Ramos (cell line): ENCODE data around the gene HBEGF.

Experiments
- in situ Hi-C: fragments of 300-500 bp; cut with MboI; formaldehyde crosslinking; loops from one replicate; pipeline ENCODE4 v1.14.3; 2022; ENCODE audit warnings: low sequenced_read_pairs; ENCODE audit not compliant: unreplicated experiment

HBEGF gene

DNA sequence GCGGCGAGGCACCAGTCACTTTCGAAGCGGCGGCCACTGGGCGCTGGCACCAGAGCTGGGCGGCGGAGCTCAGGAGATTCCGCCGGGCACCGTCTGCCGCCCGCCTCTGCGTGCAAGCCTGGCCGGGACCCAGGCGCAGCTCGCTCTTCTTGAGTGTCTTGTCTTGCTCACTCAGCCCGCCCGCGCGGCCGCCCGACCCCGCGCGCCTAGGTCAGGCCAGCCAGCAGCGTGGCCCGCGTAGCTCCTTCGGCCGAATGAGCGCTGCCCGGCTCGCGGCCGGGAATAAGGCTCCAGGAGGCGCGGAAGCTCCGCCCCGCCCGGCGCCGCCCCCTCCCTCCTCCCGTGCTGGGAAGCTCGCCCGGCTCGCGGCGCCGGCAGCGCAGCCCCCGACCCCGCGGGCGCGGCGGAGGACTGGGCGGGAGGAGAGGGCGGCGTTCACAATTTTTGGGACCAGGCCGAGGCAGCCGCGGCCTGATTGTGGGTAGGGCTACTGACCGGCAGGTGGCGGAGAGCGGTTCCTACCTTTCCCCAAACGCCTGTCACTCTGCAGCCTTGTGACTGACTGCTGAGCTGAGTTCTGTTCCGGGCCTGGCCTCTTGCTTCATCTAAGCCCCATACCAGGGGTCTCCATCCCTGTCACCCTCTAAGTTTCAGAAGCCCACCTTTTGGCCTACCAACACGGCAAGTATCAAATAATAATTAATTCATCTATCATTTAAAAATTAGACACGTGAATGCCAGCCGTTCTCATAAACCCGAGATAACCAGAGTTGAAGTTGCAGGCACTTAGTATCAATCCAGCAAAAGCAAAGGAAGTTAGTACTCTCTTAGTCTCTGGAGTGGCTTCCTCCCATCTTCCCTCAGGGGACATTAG lies at the start of gene HBEGF:
Gene HBEGF (minus strand): TSS at position 256 of the 874 bp plus-strand sequence. CDS start 275 bp downstream, outside the sequence.
- in situ Hi-C loops = no loop called here

DNA sequence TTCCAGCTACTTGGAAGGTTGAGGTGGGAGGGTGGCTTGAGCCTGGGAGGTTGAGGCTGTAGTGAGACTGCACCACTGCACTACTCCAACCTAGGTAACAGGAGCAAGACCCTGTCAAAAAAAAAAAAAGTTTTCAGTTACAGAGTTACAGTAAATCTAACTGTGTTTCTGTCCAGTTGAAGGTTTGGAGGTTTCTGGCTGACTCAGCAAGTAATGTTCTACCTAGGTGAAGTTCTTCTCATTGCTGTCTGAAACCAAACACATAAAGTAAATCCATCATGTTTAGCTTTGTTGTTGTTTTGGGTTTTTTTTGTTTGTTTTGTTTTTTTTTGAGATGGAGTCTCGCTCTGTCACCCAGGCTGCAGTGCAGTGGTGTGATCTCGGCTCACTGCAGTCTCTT lies 47.3 kb upstream of the HBEGF start:
- in situ Hi-C loops = no loop called here

DNA sequence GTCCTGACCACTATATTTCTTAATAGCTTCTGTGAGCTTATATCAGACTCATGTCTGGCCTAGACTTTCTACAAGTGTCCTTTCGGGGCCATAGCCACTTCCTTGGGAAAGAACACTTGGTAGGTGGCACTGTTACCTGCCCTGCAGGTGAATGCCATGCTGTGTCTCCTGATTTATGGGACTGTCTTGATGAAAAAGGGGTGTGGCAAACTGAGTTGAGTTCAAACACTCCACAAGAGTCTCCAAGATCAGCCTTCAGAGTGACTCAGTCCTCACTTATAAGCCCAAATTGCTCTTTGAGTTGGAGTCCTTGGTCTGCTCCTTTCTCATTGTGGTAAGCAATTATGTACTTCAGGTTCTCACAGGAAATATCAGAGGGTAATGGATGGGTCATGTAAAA lies 45.3 kb upstream of the HBEGF start:
- in situ Hi-C loops = no loop called here

DNA sequence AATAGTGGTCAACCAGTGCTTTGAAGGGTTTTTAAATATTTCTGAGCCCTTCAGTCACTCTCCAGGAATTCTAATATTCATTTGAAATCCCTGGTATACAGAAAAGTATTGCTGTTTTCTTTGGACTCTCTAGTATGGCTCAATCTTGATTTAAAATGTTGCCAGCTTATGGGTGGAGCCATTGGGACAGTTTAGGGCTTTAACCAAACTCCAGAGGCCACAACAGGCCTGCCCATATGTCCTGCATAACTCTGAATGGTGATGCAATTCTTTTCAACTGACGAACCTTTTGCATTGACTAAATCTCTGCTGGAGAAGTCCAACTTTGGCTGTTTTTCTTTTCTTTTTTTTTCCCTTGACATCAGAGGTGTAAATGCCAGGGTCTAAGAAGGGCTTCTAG lies 44.9 kb upstream of the HBEGF start:
- in situ Hi-C loops = no loop called here

DNA sequence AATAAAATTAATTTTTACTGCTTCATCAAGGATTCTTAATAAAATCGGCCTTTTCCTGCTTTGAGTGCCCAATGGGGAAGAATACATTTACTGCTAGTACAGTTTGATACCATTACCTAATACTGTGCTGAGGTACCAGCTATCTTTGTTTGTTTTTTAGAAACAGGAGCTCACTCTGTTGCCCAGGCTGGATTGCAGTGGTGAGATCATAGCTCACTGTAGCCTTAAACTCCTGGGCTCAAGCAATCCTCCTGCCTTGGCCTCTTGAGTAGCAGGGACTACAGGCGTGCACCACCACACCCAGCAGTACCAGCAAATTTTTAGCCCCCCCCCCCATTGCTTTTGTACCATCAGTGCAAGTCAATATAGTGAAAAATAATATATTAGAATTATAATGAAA lies 41.6 kb upstream of the HBEGF start:
- in situ Hi-C loops = no loop called here

DNA sequence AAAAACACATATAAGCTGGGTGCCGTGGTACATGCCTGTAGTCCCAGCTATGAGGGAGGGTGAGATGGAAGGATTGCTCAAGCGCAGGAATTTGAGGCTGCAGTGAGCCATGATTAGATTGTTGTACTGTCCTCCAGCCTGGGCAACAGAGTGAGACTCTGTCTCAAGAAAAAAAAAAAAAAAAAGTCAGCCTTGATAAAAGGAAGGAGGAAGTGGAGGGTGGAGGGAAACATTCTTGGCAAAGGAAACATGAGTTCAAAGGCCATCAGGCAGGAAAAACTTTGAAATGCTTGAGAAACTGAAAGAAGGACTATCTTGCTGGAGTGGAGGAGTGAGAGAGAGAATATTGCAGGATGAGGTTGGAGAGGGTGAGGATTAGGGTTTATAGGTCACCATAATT lies 36.9 kb upstream of the HBEGF start:
- in situ Hi-C loops = no loop called here

GRCh38 chr5:140382866-140383265 lies 36.5 kb upstream of the HBEGF start:
- in situ Hi-C loops = no loop called here

DNA sequence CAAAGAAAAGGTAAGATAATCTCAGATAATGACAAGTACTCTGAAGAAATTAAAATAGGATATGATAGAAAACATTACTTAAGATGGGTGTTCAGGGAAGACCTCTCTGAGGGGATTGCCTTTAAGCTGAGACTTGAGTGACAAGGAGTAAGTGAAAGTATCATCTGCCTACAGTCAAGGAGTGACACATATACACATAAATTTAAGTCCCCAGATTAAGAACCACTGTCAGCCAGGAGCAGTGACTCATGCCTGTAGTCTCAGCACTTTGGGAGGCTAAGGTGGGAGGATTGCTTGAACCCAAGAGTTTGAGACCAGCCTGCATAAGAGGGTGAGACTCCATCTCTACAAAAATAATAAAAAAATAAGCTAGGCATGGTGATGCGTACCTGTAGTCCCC lies 35.6 kb upstream of the HBEGF start:
- in situ Hi-C loops = no loop called here

GRCh38 chr5:140381351-140381750 lies 34.9 kb upstream of the HBEGF start:
- in situ Hi-C loops = no loop called here

DNA sequence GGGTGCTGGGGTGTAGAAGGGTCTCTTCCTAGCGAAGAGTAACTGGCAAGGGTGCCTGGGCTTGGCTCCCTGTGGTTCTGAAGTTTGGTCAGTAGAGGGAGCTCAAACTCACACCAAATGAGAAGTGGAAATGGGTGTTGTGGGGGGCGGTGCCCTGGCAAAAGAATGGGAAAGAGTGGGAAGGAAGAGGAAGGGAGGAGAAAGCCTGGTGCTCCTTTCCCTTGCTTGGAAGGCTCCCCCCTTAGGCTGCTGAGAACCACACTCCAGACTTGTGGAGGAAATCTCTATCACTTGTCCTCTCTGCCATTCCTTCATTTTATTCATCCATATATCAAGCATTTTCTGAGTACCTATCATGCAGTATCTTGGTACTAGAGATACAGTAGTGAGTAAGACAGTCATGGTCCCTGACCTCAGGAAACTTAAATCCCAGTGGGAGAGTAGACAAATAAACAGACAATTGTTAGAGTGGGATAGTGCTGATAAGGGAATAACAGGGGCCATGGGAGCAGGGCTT lies 26.6 kb upstream of the HBEGF start:
- in situ Hi-C loops = loop anchor here (25.0 kb wide), 1 partner anchor 664 kb away; no protein-coding TSS in a partner anchor

- in situ Hi-C loops = loop anchor here (25.0 kb wide), 1 partner anchor 666 kb away; no protein-coding TSS in a partner anchor
These were observed 25.2 kb upstream of the HBEGF start for GRCh38 chr5:140371356-140372151.

DNA sequence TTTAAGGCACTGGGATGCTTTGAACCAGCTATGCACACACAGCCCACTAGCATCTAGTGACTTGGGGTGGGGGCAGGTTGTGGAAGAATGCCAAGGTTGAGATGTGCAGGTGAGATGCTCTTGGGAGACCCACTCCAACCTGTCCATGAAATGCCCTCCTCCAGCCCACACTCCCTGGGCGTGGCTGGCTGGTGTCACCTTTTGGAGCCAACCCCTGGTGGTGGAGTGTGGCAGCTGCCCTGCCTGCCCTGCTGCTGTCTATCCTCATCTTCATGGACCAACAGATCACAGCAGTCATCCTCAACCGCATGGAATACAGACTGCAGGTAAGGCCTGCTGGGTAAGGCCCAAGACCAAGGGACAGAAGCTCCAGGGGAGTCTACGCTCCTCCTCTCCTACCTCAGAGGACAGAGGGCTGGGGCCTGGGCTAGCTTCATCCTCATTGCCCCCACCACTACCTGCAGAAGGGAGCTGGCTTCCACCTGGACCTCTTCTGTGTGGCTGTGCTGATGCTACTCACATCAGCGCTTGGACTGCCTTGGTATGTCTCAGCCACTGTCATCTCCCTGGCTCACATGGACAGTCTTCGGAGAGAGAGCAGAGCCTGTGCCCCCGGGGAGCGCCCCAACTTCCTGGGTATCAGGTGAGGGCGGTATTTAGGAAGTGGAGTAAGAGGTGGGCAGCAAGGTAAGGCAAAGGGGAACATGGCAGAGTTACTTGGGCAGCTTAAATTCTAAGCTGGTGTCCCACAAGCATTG lies 21.0 kb upstream of the HBEGF start:
- in situ Hi-C loops = loop anchor here (5.0 to 25.0 kb wide), 3 partner anchors 267 to 670 kb away; partner anchors contain the start of genes CD14 and TMCO6

DNA sequence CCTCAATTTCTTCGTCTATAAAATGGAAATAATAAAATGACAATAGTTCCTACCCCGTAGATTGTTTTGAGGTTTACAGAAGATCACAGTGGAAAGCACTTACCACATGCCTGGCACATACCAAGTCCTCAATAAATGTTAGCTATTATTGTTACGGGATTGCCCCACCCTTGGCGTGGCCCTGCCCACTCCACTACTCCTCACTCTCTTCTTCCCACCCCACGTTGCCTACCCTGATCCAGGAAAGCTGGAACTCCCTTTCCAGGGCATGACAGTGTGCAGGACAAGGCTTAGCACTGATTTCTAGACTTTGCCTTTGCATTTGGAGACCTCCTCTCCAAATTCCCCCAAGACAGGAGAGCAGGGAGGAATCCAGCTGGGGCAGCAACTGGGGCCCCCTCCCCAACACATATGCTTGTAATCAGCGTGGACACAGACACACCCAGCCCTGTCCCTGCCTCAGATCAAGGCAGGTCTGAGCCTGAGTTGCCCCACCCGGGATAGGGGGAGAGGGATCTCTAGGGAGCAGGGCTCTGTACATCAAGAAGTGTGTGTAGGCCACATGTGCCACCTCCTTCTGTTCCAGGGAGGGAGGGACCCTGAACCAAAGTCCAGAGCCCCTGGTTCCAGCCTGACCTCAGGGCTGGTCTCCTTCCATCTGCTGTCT lies 20.3 kb upstream of the HBEGF start:
- in situ Hi-C loops = loop anchor here (5.0 to 25.0 kb wide), 3 partner anchors 268 to 671 kb away; partner anchors contain the start of genes CD14 and TMCO6

- in situ Hi-C loops = loop anchor here (5.0 to 25.0 kb wide), 3 partner anchors 269 to 671 kb away; partner anchors contain the start of genes CD14 and TMCO6
These were observed 19.5 kb upstream of the HBEGF start for GRCh38 chr5:140365941-140366340.

GRCh38 chr5:140365282-140365681 lies 18.9 kb upstream of the HBEGF start:
- in situ Hi-C loops = loop anchor here (5.0 to 25.0 kb wide), 3 partner anchors 270 to 672 kb away; partner anchors contain the start of genes CD14 and TMCO6

- in situ Hi-C loops = loop anchor here (10.0 to 25.0 kb wide), 2 partner anchors 270 to 673 kb away; partner anchors contain the start of genes CD14 and TMCO6
These were observed 18.0 kb upstream of the HBEGF start for GRCh38 chr5:140364472-140364765.

DNA sequence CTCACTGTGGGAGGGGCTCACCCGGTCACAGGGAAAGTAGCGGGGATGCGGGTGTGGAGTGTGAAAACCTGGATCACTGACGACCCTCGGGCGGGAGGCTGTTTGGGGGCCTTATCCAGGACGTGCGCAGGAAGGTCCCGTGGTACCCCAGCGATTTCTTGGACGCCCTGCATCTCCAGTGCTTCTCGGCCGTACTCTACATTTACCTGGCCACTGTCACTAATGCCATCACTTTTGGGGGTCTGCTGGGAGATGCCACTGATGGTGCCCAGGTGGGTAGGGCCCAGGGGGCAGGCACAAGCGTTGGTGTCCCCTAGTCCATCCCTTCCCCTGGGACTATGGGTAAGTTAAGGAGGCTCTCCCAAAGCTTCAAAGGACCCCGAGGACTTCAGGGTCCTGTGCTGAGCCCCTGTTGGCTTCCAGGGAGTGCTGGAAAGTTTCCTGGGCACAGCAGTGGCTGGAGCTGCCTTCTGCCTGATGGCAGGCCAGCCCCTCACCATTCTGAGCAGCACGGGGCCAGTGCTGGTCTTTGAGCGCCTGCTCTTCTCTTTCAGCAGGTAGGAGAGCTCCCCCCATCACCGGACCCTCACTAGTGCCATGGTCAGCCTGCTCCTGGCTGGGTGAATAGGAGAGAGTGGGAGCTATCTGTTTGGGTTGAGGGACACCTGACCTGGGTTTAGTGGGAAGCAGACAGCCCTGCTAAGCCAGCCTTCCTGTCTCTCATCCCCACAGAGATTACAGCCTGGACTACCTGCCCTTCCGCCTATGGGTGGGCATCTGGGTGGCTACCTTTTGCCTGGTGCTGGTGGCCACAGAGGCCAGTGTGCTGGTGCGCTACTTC lies 17.4 kb upstream of the HBEGF start:
- in situ Hi-C loops = loop anchor here (10.0 to 25.0 kb wide), 2 partner anchors 271 to 673 kb away; partner anchors contain the start of genes CD14 and TMCO6

DNA sequence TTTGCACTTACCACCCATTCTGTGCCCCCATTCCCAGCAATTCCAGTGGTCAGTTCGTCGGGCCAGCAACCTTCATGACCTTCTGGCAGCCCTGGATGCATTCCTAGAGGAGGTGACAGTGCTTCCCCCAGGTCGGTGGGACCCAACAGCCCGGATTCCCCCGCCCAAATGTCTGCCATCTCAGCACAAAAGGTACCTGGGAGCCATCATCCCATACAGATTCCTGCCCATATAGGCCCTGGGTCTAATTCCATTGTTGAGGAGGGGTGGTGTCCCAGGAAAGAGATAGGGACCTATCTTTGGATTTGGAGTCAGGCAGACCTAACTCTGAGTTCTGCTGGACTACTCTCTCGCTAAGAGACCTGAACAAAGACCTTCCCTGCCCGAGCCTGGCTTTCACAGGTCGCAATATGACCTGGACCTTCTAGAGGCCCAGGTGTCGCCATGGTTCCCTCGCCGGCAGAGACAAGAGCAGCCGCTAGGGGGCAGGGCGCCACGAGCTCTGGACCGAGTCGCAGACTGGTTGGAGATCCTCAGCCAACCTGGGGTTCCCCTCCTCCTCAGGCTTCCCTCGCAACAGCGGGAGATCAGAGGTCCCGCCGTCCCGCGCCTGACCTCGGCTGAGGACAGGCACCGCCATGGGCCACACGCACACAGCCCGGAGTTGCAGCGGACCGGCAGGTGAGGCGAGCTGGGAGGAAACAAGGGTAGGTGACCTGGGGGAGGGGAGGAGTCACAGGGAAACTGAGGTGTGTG lies 16.6 kb upstream of the HBEGF start:
- in situ Hi-C loops = loop anchor here (10.0 to 25.0 kb wide), 2 partner anchors 272 to 674 kb away; partner anchors contain the start of genes CD14 and TMCO6
